Measurements from ENCODE around the gene ZNF394.

The ZNF394 gene

DNA sequence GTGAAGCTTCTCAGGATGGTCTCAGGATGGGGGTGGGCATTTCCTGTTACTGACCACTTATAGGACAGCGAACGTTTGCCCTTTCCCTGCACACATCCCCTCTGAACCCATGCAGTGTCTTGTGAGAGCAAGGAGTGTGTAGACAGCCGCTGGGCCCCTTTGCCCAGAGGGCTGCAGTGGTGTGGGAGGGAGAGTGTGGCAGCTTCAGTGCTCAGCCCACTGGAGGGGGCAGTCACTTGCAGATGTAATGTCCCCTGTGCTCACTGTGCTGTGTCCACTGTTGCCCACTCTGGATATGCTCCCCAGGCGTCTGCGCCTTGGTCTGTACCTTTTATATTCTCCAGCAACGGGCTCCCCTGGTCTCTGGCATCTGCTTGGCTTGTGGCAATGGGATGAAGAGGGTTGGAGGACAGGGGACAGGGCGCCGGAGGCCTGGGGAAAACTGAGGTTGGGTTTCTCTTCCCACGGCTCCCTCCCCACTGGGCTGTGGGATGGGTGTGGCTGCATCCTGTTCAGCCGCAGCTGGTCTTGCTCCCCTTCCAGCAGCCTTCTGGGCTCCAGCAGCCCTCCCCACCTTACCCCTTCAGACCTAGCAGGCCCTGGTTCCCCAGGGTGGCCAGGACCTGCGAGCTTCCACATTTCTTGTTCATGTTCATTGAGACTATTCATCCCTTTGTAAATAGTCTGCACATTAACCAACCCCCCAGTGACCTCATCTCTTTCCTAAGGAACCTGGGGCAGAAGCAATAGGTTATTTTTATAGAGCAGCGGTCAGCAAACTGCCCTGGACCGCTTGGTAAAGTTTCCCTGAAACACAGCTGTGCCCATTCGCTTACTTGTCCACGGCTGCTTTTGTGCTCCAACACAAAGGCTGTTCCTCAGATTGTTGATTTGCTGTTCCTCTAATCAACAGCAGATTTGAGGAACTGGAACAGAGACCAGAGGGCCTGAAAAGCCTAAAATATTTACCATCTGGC, 21.3 kb downstream of the ZNF394 start:
- TF ChIP-seq, protein P1, sequence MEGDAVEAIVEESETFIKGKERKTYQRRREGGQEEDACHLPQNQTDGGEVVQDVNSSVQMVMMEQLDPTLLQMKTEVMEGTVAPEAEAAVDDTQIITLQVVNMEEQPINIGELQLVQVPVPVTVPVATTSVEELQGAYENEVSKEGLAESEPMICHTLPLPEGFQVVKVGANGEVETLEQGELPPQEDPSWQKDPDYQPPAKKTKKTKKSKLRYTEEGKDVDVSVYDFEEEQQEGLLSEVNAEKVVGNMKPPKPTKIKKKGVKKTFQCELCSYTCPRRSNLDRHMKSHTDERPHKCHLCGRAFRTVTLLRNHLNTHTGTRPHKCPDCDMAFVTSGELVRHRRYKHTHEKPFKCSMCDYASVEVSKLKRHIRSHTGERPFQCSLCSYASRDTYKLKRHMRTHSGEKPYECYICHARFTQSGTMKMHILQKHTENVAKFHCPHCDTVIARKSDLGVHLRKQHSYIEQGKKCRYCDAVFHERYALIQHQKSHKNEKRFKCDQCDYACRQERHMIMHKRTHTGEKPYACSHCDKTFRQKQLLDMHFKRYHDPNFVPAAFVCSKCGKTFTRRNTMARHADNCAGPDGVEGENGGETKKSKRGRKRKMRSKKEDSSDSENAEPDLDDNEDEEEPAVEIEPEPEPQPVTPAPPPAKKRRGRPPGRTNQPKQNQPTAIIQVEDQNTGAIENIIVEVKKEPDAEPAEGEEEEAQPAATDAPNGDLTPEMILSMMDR (IDR thresholded peaks at IDR 0.05), result no peak

DNA sequence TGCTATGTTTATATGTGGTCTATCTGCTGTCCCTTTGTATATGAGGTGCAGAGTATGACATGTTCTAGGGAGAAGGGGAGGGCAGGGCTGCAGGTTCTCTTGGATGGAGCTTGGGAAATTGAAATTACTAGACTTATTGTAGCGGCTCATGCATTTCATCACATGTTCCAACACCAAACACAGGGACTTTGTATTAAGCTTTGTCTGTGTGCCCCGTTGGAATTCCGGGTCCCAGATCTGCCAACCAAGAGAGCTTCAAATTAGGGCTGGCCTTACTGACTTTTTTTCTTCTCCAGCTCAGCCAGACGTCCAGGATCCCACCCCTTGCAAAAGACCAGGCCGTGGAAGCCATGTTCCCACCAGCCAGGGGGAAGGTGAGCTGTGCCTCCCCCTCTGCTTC, 24.0 kb downstream of the ZNF394 start:
- TF ChIP-seq, protein P1 (IDR thresholded peaks at IDR 0.05), result no peak

DNA sequence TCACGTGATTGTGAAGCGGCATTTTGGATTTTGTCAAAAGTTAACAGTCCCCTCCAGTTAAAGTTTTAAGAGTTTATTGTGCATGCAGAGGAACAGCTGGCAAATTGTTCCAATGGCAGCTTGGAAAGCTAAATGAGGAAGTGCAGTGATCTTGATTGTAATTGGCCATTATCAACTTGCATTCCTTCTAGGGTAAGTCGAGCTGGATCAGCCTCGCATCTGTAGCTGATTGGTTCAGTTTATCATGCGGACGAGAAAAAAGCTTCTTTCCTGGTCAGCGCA, 26.8 kb downstream of the ZNF394 start:
- TF ChIP-seq, protein P1 (IDR thresholded peaks at IDR 0.05), result no peak

DNA sequence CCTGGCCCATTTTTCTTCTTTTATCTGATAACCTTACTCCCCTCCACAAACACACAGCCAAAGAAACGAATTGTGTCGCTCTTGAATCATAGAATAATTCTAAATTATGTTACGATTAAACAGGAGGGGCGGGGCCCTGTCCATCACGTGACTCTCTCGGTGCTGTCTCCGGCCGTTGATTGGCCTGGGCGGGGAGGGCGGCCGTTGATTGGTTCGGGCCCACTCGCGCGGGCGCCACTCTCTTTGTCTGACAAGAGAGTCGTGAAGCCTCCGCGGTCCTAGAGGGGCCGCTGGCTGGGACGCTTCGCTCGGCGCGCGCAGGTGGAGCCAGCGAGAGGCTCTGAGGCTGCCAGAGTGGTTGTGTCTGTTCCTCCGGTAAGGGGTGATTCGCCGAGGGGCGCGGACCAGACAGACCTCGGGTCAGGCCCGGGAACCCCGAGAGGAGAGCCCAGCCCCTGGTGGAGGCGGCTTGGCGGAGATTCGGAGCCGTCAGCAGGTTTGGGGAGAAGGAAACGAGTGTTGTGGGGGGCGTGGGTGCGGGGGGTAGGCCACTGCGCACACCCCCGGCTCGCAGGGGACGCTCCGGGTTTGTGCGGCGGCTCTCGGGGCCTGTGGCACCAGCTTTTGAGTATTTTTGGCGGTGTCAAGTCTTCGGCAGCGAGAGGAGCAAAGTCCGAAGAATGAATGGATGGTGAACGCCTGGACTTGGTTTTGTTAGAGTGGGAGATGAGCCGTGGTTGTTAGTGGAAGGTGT, 27.3 kb downstream of the ZNF394 start, which contains the start of gene ZNF789:
TSS of gene ZNF789 (plus strand) at position 330 of the 754 bp plus-strand sequence. CDS start 3,567 bp downstream, outside the sequence.
- TF ChIP-seq, protein P1 (IDR thresholded peaks at IDR 0.05), result no peak

DNA sequence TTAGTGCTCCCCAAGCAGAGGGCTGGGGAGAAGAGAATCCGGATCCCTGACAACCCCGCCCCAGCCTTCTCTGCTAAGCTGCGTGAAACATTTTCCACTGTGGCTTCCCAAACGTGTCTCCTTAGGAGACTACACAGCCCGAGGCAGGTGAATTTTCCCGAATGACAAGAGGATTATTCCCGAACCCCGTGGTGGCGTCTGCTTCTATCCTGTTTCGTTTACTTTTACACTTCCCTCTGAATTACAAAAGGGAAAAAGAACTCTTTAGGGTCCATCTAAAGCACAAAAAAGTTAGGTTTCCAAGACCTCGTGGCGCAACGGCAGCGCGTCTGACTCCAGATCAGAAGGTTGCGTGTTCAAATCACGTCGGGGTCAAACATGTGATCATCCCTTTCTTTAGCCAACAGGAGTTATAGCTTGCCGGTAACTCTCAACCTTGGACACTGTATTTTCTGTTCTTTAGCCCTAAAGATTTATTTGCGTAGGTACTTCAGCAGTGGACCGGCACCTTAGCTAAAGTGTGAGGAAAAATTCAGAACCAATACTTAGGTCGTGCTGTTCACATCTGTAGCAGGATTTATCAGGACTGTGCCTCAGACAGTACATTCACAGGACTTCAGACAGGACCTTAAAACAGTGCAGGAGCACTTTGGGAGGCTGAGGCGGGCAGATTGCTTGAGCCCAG, 30.6 kb downstream of the ZNF394 start:
- TF ChIP-seq, protein P1 (IDR thresholded peaks at IDR 0.05), result no peak

DNA sequence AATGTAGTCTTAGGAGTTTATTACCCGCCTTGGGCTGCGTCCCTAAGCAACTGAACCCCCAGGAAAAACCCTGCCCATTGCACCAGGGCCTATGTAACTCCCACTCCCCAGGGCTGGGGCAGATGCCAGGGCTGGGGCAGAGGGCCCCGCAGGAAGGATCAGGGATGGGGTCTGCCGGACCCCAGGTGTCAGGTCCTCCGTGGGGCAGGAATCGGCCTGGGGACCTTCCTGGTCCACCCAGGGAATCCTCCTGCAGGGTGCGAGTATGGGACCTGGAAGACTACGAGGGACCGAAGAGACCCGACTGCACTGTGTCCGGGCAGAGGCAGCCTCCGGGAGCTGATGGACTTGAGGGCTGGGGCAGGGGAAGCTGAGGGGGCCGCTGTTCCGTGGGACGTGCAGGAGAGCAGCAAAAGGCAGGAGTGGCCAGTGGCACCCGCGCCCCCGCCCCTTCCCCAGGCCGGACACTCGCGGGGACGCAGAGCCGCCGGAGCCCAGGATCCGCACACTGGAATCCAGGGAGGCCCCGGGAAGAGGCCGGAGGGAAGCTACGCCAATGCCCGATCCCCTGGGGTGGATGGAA, 31.7 kb downstream of the ZNF394 start:
- TF ChIP-seq, protein P1 (IDR thresholded peaks at IDR 0.05), result no peak

DNA sequence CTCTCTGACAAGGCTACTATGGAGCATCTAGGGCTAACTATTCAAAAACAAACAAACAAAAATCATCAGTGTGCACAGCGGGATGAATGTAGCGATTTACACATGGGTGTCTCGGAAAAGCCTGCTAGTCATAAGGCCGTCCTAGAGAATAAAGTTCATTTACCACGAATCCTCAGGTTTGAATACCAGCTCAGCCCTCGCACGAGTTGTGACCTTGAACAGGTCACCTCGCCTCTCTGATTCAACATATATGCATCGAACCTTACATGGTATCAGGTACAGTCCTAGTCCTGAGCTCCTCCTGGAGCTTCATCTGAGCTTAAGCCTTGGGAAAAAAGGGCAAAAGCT, 34.7 kb downstream of the ZNF394 start:
- TF ChIP-seq, protein P1 (IDR thresholded peaks at IDR 0.05), result no peak

Measured in LNCAP (cell line).